GM12891 (cell line): ENCODE data around the gene STARD13.

Experiments
- PAX5 ChIP-seq: IDR thresholded peaks from 2 replicates; pipeline ENCODE4 v1.6.1; 2011; ENCODE audit warnings: low read length, moderate library complexity, mild to moderate bottlenecking; ENCODE audit not compliant: insufficient read depth, severe bottlenecking
- POLR2A ChIP-seq: IDR thresholded peaks from 2 replicates; pipeline ENCODE4 v1.6.1; 2011; ENCODE audit warnings: low read depth, low read length, control low read depth
- POLR2AphosphoS5 ChIP-seq: IDR thresholded peaks from 2 replicates; pipeline ENCODE4 v1.6.1; 2011; ENCODE audit warnings: low read depth, low read length, control low read depth
- POU2F2 ChIP-seq: IDR thresholded peaks from 2 replicates; pipeline ENCODE4 v1.6.1; 2011; ENCODE audit warnings: low read depth, mild to moderate bottlenecking, control low read depth, low read length, moderate library complexity
- SPI1 ChIP-seq: IDR thresholded peaks from 2 replicates; pipeline ENCODE4 v1.6.1; 2011; ENCODE audit warnings: low read depth, low read length, control low read depth
- TAF1 ChIP-seq: IDR thresholded peaks from 2 replicates; pipeline ENCODE4 v1.6.1; 2011; ENCODE audit warnings: low read depth, low read length, control low read depth

DNA sequence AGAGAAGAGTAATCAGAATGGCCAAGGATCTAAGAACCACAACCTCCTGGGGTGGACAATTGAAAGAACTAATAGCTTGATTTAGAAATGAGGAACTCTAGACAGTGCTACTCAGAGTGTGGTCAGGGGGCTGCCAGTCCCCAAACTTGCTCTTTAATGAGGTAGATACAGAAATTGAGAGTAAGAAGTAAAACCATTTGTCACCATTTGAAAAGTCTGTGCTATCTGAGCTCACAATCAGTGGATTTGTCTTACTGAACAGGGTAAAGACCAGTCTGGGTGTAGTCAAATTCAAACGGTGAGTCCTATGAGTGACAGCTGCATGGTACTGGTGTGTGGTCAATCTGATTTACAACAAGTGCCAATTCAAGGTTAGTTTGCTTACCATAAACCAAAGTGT lies 150.5 kb downstream of the STARD13 start:
- TF ChIP-seq POLR2AphosphoS5 (no peak), POLR2A (no peak), TAF1 (no peak), SPI1 (peak; percentile 81), POU2F2 (no peak), PAX5 (no peak)
